ENCODE data around the gene FOXO1.

DNA sequence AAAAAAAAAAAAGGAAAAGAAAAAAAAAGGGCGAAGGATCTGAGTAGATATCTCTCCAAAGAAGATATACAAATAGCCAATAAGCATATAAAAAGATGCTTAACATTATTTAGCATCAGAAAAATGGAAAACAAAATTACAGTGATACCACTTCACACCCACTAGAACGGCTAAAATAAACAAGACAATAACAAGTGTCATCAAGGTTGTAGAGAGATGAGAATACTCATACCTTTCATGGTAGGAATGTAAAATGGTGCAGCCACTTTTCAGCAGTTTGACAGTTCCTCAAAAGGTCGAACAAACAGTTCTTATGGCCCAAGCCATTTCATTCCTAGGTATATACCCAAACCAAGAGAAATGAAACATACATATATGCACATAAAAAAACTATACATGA is 33.5 kb downstream of the FOXO1 start:
- no peak for TF ChIP-seq MAZ (IDR thresholded peaks at IDR 0.05; ENCODE audit: borderline replicate concordance, low read depth, low read length)
- no peak for TF ChIP-seq MAZ (CRISPR knock-in tag; IDR thresholded peaks at IDR 0.05; ENCODE audit: low read depth)
- TF ChIP-seq ZNF253 (CRISPR knock-in tag; IDR thresholded peaks at IDR 0.05; ENCODE audit: borderline replicate concordance), result no peak
- no peak for TF ChIP-seq PRMT3 (CRISPR knock-in tag; IDR thresholded peaks at IDR 0.05; ENCODE audit: borderline replicate concordance, low read depth)
- no peak for TF ChIP-seq RARG (CRISPR knock-in tag; IDR thresholded peaks at IDR 0.05; ENCODE audit: low read depth)
- no peak for TF ChIP-seq ZNF121 (CRISPR knock-in tag; IDR thresholded peaks at IDR 0.05)
- TF ChIP-seq POLR2AphosphoS2 (IDR thresholded peaks at IDR 0.05; ENCODE audit: low read depth, low read length), result no peak
- TF ChIP-seq ZFX (CRISPR knock-in tag; IDR thresholded peaks at IDR 0.05; ENCODE audit: low read depth), result no peak
- TF ChIP-seq CREM (IDR thresholded peaks at IDR 0.05), result no peak
- TF ChIP-seq CREM (CRISPR knock-in tag; IDR thresholded peaks at IDR 0.05), result no peak
- TF ChIP-seq YY1 (IDR thresholded peaks at IDR 0.05; ENCODE audit: insufficient read depth, insufficient replicate concordance, low read depth, low read length), result no peak
- TF ChIP-seq CC2D1A (CRISPR knock-in tag; IDR thresholded peaks at IDR 0.05), result no peak
- TF ChIP-seq PHB2 (IDR thresholded peaks at IDR 0.05; ENCODE audit: partially characterized antibody), result no peak
- TF ChIP-seq, protein P1, sequence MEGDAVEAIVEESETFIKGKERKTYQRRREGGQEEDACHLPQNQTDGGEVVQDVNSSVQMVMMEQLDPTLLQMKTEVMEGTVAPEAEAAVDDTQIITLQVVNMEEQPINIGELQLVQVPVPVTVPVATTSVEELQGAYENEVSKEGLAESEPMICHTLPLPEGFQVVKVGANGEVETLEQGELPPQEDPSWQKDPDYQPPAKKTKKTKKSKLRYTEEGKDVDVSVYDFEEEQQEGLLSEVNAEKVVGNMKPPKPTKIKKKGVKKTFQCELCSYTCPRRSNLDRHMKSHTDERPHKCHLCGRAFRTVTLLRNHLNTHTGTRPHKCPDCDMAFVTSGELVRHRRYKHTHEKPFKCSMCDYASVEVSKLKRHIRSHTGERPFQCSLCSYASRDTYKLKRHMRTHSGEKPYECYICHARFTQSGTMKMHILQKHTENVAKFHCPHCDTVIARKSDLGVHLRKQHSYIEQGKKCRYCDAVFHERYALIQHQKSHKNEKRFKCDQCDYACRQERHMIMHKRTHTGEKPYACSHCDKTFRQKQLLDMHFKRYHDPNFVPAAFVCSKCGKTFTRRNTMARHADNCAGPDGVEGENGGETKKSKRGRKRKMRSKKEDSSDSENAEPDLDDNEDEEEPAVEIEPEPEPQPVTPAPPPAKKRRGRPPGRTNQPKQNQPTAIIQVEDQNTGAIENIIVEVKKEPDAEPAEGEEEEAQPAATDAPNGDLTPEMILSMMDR (CRISPR knock-in tag; IDR thresholded peaks at IDR 0.05), result no peak
- TF ChIP-seq, protein P2, sequence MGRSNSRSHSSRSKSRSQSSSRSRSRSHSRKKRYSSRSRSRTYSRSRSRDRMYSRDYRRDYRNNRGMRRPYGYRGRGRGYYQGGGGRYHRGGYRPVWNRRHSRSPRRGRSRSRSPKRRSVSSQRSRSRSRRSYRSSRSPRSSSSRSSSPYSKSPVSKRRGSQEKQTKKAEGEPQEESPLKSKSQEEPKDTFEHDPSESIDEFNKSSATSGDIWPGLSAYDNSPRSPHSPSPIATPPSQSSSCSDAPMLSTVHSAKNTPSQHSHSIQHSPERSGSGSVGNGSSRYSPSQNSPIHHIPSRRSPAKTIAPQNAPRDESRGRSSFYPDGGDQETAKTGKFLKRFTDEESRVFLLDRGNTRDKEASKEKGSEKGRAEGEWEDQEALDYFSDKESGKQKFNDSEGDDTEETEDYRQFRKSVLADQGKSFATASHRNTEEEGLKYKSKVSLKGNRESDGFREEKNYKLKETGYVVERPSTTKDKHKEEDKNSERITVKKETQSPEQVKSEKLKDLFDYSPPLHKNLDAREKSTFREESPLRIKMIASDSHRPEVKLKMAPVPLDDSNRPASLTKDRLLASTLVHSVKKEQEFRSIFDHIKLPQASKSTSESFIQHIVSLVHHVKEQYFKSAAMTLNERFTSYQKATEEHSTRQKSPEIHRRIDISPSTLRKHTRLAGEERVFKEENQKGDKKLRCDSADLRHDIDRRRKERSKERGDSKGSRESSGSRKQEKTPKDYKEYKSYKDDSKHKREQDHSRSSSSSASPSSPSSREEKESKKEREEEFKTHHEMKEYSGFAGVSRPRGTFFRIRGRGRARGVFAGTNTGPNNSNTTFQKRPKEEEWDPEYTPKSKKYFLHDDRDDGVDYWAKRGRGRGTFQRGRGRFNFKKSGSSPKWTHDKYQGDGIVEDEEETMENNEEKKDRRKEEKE (IDR thresholded peaks at IDR 0.05), result no peak
